Karpas-422 (cell line): ENCODE data around the gene CIB2. TPM values are rescaled to one million over a fixed set of nuclear protein-coding genes. Genes with fewer than 3 reads are reported as not detected.

Source experiments
- DNase-seq: peaks from one replicate; pipeline ENCODE4 v3.0.0-alpha.2; 2015
- H2AFZ ChIP-seq: fragments of 200-600 bp; sonication (generic); 2 replicates; pipeline ENCODE4 v1.6.1; 2014; ENCODE audit warnings: antibody characterized with exemption, low read length, mixed read lengths
- H3K27ac ChIP-seq: fragments of 200-600 bp; sonication (generic); 2 replicates; pipeline ENCODE4 v1.5.1; 2014; ENCODE audit warnings: mild to moderate bottlenecking, low read length, moderate library complexity
- H3K27me3 ChIP-seq: fragments of 200-600 bp; sonication (generic); 2 replicates; pipeline ENCODE4 v1.6.1; 2014; ENCODE audit warnings: low read length, mixed read lengths
- H3K36me3 ChIP-seq: fragments of 200-600 bp; sonication (generic); 2 replicates; pipeline ENCODE4 v1.6.1; 2014; ENCODE audit warnings: low read length, mixed read lengths; ENCODE audit not compliant: insufficient read depth
- H3K4me1 ChIP-seq: fragments of 200-600 bp; sonication (generic); 2 replicates; pipeline ENCODE4 v1.6.1; 2014; ENCODE audit warnings: mild to moderate bottlenecking, low read length, mixed read lengths
- H3K4me2 ChIP-seq: fragments of 200-600 bp; sonication (generic); 2 replicates; pipeline ENCODE4 v1.6.1; 2014; ENCODE audit warnings: low read length, low read depth, mild to moderate bottlenecking; ENCODE audit not compliant: poor library complexity, severe bottlenecking
- H3K4me3 ChIP-seq: fragments of 200-600 bp; sonication (generic); 2 replicates; pipeline ENCODE4 v1.5.1; 2014; ENCODE audit warnings: mild to moderate bottlenecking, antibody characterized with exemption, low read length, mixed read lengths
- H3K79me2 ChIP-seq: fragments of 200-600 bp; sonication (generic); 2 replicates; pipeline ENCODE4 v1.6.1; 2014; ENCODE audit warnings: mild to moderate bottlenecking, low read length, mixed read lengths
- H3K9ac ChIP-seq: fragments of 200-600 bp; sonication (generic); 2 replicates; pipeline ENCODE4 v1.6.0; 2014; ENCODE audit warnings: low read length
- H3K9me2 ChIP-seq: fragments of 200-600 bp; sonication (generic), shearing (Covaris generic); replicated peaks from 2 replicates; pipeline ENCODE4 v1.6.0; 2014; ENCODE audit warnings: mild to moderate bottlenecking, low read length, moderate library complexity; ENCODE audit not compliant: insufficient read depth
- H3K9me3 ChIP-seq: fragments of 300-700, 200-600 bp; sonication (generic); 2 replicates; pipeline ENCODE4 v1.6.1; 2014; ENCODE audit warnings: low read length, mixed read lengths
- H4K20me1 ChIP-seq: fragments of 200-600 bp; sonication (generic); 2 replicates; pipeline ENCODE4 v1.6.1; 2014; ENCODE audit warnings: mild to moderate bottlenecking, antibody characterized with exemption, low read length, low read depth; ENCODE audit not compliant: insufficient read depth
- total RNA-seq: library from RNA; depleted of rRNA; stranded (reverse); fragments of >200 nt; shearing (Covaris generic); gene quantifications from 2 replicates; pipeline ENCODE4 v1.2.3, GENCODE V29; 2014; ENCODE audit warnings: low replicate concordance

Gene CIB2
- total RNA-seq, 1 experiment from 2014 or later = 1.1 TPM

GRCh38 chr15:78146425-78147154 lies 15.3 kb upstream of the CIB2 start:
- no peak for DNase-seq
- Histone ChIP-seq H3K36me3 (no peaks in the 10 kb centered on the region), H3K79me2 (peaks cover 28% of the 10 kb centered on the region), H3K9ac (no peak overlapping the region), H4K20me1 (no peaks in the 10 kb centered on the region), H3K4me3 (no peak overlapping the region), H3K27ac (no peak overlapping the region), H3K9me3 (no peaks in the 10 kb centered on the region), H3K9me2 (no peaks in the 10 kb centered on the region), H2AFZ (no peak overlapping the region), H3K4me1 (peaks cover 17% of the 10 kb centered on the region), H3K4me2 (no peak overlapping the region), H3K27me3 (no peaks in the 10 kb centered on the region)

- Histone ChIP-seq H3K9ac (no peak overlapping the region), H3K27me3 (no peaks in the 10 kb centered on the region), H3K9me2 (no peaks in the 10 kb centered on the region), H3K79me2 (no peaks in the 10 kb centered on the region), H3K4me3 (no peak overlapping the region), H2AFZ (no peak overlapping the region), H3K4me1 (no peaks in the 10 kb centered on the region), H3K27ac (no peak overlapping the region), H3K36me3 (no peaks in the 10 kb centered on the region), H3K9me3 (no peaks in the 10 kb centered on the region), H3K4me2 (no peak overlapping the region), H4K20me1 (no peaks in the 10 kb centered on the region)
- DNase-seq = no peak
Measured at GRCh38 chr15:78142332-78142731, 11.1 kb upstream of the CIB2 start.

- H4K20me1 ChIP-seq = no peaks in the 10 kb centered on the region
- H3K4me1 ChIP-seq = no peaks in the 10 kb centered on the region
- no peaks in the 10 kb centered on the region for H3K36me3 ChIP-seq
- no peaks in the 10 kb centered on the region for H3K9me3 ChIP-seq
- no peak overlapping the region for H3K9ac ChIP-seq
- H3K79me2 ChIP-seq = no peaks in the 10 kb centered on the region
- H3K27me3 ChIP-seq = no peaks in the 10 kb centered on the region
- H3K27ac ChIP-seq = no peak overlapping the region
- no peak overlapping the region for H2AFZ ChIP-seq
- DNase-seq = no peak
- no peaks in the 10 kb centered on the region for H3K9me2 ChIP-seq
- H3K4me2 ChIP-seq = no peak overlapping the region
- no peak overlapping the region for H3K4me3 ChIP-seq
Measured at GRCh38 chr15:78140292-78140691, 9.0 kb upstream of the CIB2 start.

- Histone ChIP-seq H3K4me1 (no peaks in the 10 kb centered on the region), H3K4me3 (no peak overlapping the region), H3K4me2 (no peak overlapping the region), H3K9me3 (no peaks in the 10 kb centered on the region), H2AFZ (no peak overlapping the region), H3K27me3 (no peaks in the 10 kb centered on the region), H4K20me1 (no peaks in the 10 kb centered on the region), H3K27ac (no peak overlapping the region), H3K9ac (no peak overlapping the region), H3K9me2 (no peaks in the 10 kb centered on the region), H3K79me2 (no peaks in the 10 kb centered on the region), H3K36me3 (no peaks in the 10 kb centered on the region)
- no peak for DNase-seq
Measured at GRCh38 chr15:78139578-78139977, 8.3 kb upstream of the CIB2 start.

- no peak overlapping the region for H3K9ac ChIP-seq
- no peaks in the 10 kb centered on the region for H3K27me3 ChIP-seq
- no peaks in the 10 kb centered on the region for H3K36me3 ChIP-seq
- H3K4me2 ChIP-seq = no peak overlapping the region
- no peaks in the 10 kb centered on the region for H3K79me2 ChIP-seq
- H3K9me3 ChIP-seq = no peaks in the 10 kb centered on the region
- peaks cover 14% of the 10 kb centered on the region for H3K4me1 ChIP-seq
- H2AFZ ChIP-seq = no peak overlapping the region
- no peak overlapping the region for H3K4me3 ChIP-seq
- H4K20me1 ChIP-seq = no peaks in the 10 kb centered on the region
- DNase-seq = no peak
- H3K9me2 ChIP-seq = no peaks in the 10 kb centered on the region
- no peak overlapping the region for H3K27ac ChIP-seq
Measured at GRCh38 chr15:78133801-78134200, 2.6 kb upstream of the CIB2 start.

GRCh38 chr15:78130466-78131294 lies 565 bp downstream of the CIB2 start:
- H3K4me1 ChIP-seq = peaks cover 14% of the 10 kb centered on the region
- peak overlapping the region; percentile 86 for H3K4me2 ChIP-seq
- no peak overlapping the region; the same call in 1 of the 2 replicates for H3K4me3 ChIP-seq

GRCh38 chr15:78129751-78130287 lies 1.4 kb downstream of the CIB2 start:
- Histone ChIP-seq H3K9me2 (no peaks in the 10 kb centered on the region), H4K20me1 (no peaks in the 10 kb centered on the region), H3K36me3 (no peaks in the 10 kb centered on the region), H3K4me2 (no peak overlapping the region), H3K27me3 (no peaks in the 10 kb centered on the region), H3K4me1 (peaks cover 14% of the 10 kb centered on the region), H3K27ac (no peak overlapping the region), H2AFZ (no peak overlapping the region), H3K4me3 (no peak overlapping the region), H3K9me3 (no peaks in the 10 kb centered on the region), H3K79me2 (no peaks in the 10 kb centered on the region), H3K9ac (no peak overlapping the region)
- DNase-seq = no peak

More at GRCh38 chr15:78130466-78131294, 565 bp downstream of the CIB2 start:
- Histone ChIP-seq H2AFZ (no peak overlapping the region), H3K27me3 (no peaks in the 10 kb centered on the region), H3K36me3 (no peaks in the 10 kb centered on the region), H4K20me1 (no peaks in the 10 kb centered on the region), H3K27ac (no peak overlapping the region), H3K9me2 (no peaks in the 10 kb centered on the region), H3K9me3 (no peaks in the 10 kb centered on the region), H3K79me2 (no peaks in the 10 kb centered on the region), H3K9ac (peak overlapping the region; percentile 87; the same call in 1 of the 2 replicates)
- peak; percentile 56 for DNase-seq

GRCh38 chr15:78129077-78129750 lies 2.0 kb downstream of the CIB2 start:
- Histone ChIP-seq H3K27me3 (no peaks in the 10 kb centered on the region), H3K36me3 (no peaks in the 10 kb centered on the region), H3K4me3 (no peak overlapping the region), H3K79me2 (no peaks in the 10 kb centered on the region), H3K4me1 (peaks cover 14% of the 10 kb centered on the region), H3K9me3 (no peaks in the 10 kb centered on the region), H3K9me2 (no peaks in the 10 kb centered on the region), H2AFZ (no peak overlapping the region), H3K27ac (no peak overlapping the region), H3K9ac (no peak overlapping the region), H3K4me2 (no peak overlapping the region), H4K20me1 (no peaks in the 10 kb centered on the region)
- DNase-seq = no peak
